Neuronal stem cell (in vitro differentiated cells): ENCODE measurements around the gene HS1BP3.

ENCODE experiments used
- DNase-seq: peaks from one replicate; pipeline ENCODE4 v3.0.0-alpha.2; 2013; ENCODE audit warnings: low spot score
- H2AFZ ChIP-seq: one replicate; pipeline ENCODE4 v1.6.1; 2013; ENCODE audit warnings: mild to moderate bottlenecking, low read length, inconsistent platforms
- H2AK5ac ChIP-seq: 2 replicates; pipeline ENCODE4 v1.6.1; 2013; ENCODE audit warnings: low read depth, mild to moderate bottlenecking, inconsistent platforms, low read length, moderate library complexity, mixed read lengths
- H2BK120ac ChIP-seq: 2 replicates; pipeline ENCODE4 v1.6.1; 2013; ENCODE audit warnings: low read depth, mild to moderate bottlenecking, inconsistent platforms, low read length, moderate library complexity, mixed read lengths
- H2BK12ac ChIP-seq: one replicate; pipeline ENCODE4 v1.6.1; 2013; ENCODE audit warnings: low read length, inconsistent platforms
- H2BK15ac ChIP-seq: 2 replicates; pipeline ENCODE4 v1.6.1; 2013; ENCODE audit warnings: mild to moderate bottlenecking, low read length, inconsistent platforms, mixed read lengths
- H2BK5ac ChIP-seq: one replicate; pipeline ENCODE4 v1.6.1; 2013; ENCODE audit warnings: inconsistent platforms, mild to moderate bottlenecking, low read length, moderate library complexity
- H3K14ac ChIP-seq: one replicate; pipeline ENCODE4 v1.6.1; 2013; ENCODE audit warnings: low read length, inconsistent platforms
- H3K18ac ChIP-seq: 2 replicates; pipeline ENCODE4 v1.6.1; 2013; ENCODE audit warnings: low read length, inconsistent platforms
- H3K23ac ChIP-seq: 2 replicates; pipeline ENCODE4 v1.6.1; 2013; ENCODE audit warnings: low read depth, mild to moderate bottlenecking, mixed read lengths, low read length, inconsistent platforms; ENCODE audit not compliant: poor library complexity
- H3K27ac ChIP-seq: replicated peaks from 3 replicates; pipeline ENCODE4 v1.5.1; 2013; ENCODE audit warnings: low read length, inconsistent platforms
- H3K27me3 ChIP-seq, 3 experiments: 2 replicates each; pipeline ENCODE4 v1.6.1; 2013; ENCODE audit warnings: low read length in 3 of 3, mild to moderate bottlenecking in 2 of 3, inconsistent platforms in 1 of 3, low read depth in 1 of 3, mixed read lengths in 1 of 3, moderate library complexity in 1 of 3; ENCODE audit not compliant: control insufficient read depth in 3 of 3, insufficient read depth in 3 of 3
- H3K36me3 ChIP-seq, 2 donors: replicated peaks in 1 of 2; 2 replicates each; pipeline ENCODE4 v1.6.1; 2013; ENCODE audit warnings: low read length in 2 of 2; ENCODE audit not compliant: control insufficient read depth in 2 of 2, insufficient read depth in 2 of 2
- H3K4ac ChIP-seq: 2 replicates; pipeline ENCODE4 v1.6.1; 2013; ENCODE audit warnings: inconsistent platforms, mild to moderate bottlenecking, low read length, moderate library complexity
- H3K4me1 ChIP-seq, 2 donors: 1 replicate in 1 of 2; 2 replicates in 1 of 2; pipeline ENCODE4 v1.6.1; 2013; ENCODE audit warnings: low read length in 2 of 2, low read depth in 1 of 2; ENCODE audit not compliant: control insufficient read depth in 2 of 2, insufficient read depth in 1 of 2
- H3K4me2 ChIP-seq: one replicate; pipeline ENCODE4 v1.6.1; 2013; ENCODE audit warnings: mild to moderate bottlenecking, low read length, inconsistent platforms; ENCODE audit not compliant: insufficient read depth, poor library complexity, severe bottlenecking
- H3K4me3 ChIP-seq, 2 donors: 2 replicates each; pipeline ENCODE4 v1.5.1; 2013; ENCODE audit warnings: low read length in 2 of 2, mild to moderate bottlenecking in 2 of 2, inconsistent platforms in 1 of 2, moderate library complexity in 1 of 2
- H3K79me1 ChIP-seq: one replicate; pipeline ENCODE4 v1.6.1; 2013; ENCODE audit warnings: low read depth, mild to moderate bottlenecking, inconsistent platforms, low read length, moderate library complexity
- H3K9ac ChIP-seq: one replicate; pipeline ENCODE4 v1.6.1; 2013; ENCODE audit warnings: mild to moderate bottlenecking, low read depth, low read length, inconsistent platforms; ENCODE audit not compliant: poor library complexity
- H3K9me3 ChIP-seq, 2 donors: replicated peaks in 1 of 2; 2 replicates each; pipeline versions ENCODE3 to v1.6.1; 2013; ENCODE audit warnings: low read length in 2 of 2, mild to moderate bottlenecking in 2 of 2, inconsistent platforms in 1 of 2, low read depth in 1 of 2, mixed read lengths in 1 of 2, moderate library complexity in 1 of 2; ENCODE audit not compliant: control insufficient read depth in 2 of 2, insufficient read depth in 1 of 2
- H4K8ac ChIP-seq: one replicate; pipeline ENCODE4 v1.6.1; 2013; ENCODE audit warnings: low read depth, mild to moderate bottlenecking, inconsistent platforms, low read length, moderate library complexity
- H4K91ac ChIP-seq: one replicate; pipeline ENCODE4 v1.6.1; 2013; ENCODE audit warnings: low read length, low read depth, mild to moderate bottlenecking, inconsistent platforms; ENCODE audit not compliant: poor library complexity
- WGBS, 2 donors: extraction: QIAGEN DNeasy Blood & Tissue Kit; methylation state at CpG; one replicate each; pipeline ENCODE4 v1.1.7; 2013; ENCODE audit warnings: missing lambda C conversion rate in 2 of 2, mixed read lengths in 1 of 2; ENCODE audit not compliant: insufficient read length in 2 of 2, insufficient replicate concordance in 1 of 2; ENCODE audit errors: extremely low coverage in 2 of 2; 5-methylcytosine and 5-hydroxymethylcytosine counted together

Gene HS1BP3

GRCh38 chr2:20634507-20635112 is 16.3 kb downstream of the HS1BP3 start:
- Histone ChIP-seq H3K14ac (no peak overlapping the region), H3K9me3 (no peaks in the 10 kb centered on the region), H2BK120ac (no peak overlapping the region), H3K18ac (peak overlapping the region; percentile 5), H4K8ac (no peak overlapping the region), H3K36me3 (peaks cover 0 to 18% of the 10 kb centered on the region in 2 donors), H4K91ac (no peak overlapping the region), H2AFZ (no peak overlapping the region), H2BK5ac (no peak overlapping the region), H3K27me3 (no peaks in the 10 kb centered on the region), H3K4me1 (peaks cover 6 to 7% of the 10 kb centered on the region in 2 donors), H2BK12ac (no peak overlapping the region), H3K4me2 (no peak overlapping the region), H2AK5ac (peak overlapping the region; percentile 65), H3K4ac (no peak overlapping the region), H3K23ac (no peak overlapping the region), H3K4me3 (no peak overlapping the region), H3K79me1 (no peaks in the 10 kb centered on the region), H3K9ac (no peak overlapping the region), H2BK15ac (peak overlapping the region; percentile 41), H3K27ac (no peak overlapping the region)
- no CpG with 5 or more reads among the region's 9 CpGs for WGBS, 2 donors
- DNase-seq: no peak

DNA sequence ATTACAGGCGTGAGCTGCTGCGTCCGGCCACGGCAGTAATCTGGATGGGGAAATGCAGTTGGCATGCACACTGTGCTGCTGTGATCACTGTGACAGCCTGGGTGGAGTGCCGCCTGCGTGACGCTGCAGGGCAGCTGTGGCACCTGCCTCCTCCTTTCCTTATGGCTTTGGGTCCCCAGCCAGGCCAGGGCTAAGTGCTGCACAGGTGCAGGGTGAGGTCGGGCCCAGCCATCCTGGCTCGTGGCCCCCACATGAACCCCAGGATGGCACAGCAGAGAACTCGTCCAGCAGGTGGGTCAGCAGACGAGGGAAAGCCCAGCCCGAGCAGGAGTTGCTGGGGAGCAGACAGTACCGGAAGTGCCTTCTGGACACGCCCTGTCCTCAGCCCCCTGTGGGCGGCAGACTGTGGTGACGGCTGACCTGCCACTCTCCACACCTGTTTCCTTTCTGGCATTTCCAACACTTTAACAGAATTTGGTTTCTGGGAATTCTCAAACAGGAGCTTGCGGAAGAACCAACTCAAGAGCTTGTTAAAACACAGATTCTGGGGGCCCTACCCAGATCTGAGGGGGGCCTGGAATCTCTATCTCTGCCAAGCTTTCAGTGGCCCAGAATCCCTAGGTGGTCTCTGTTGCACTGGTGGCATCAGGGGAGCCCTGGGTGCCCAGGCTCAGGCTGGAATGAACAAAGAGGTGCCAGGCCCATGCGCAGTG is 16.9 kb downstream of the HS1BP3 start:
- no peaks in the 10 kb centered on the region for H3K79me1 ChIP-seq
- H3K9ac ChIP-seq: peak overlapping the region; percentile 63
- H3K9me3 ChIP-seq: no peaks in the 10 kb centered on the region
- peaks cover 0 to 12% of the 10 kb centered on the region in 2 donors for H3K36me3 ChIP-seq
- no peak overlapping the region for H3K4me2 ChIP-seq
- no peak overlapping the region for H2AFZ ChIP-seq
- no CpG with 5 or more reads among the region's 18 CpGs for WGBS, 2 donors
- H4K91ac ChIP-seq: no peak overlapping the region
- no peak overlapping the region for H4K8ac ChIP-seq
- H3K4me1 ChIP-seq: peaks cover 7 to 8% of the 10 kb centered on the region in 2 donors
- DNase-seq: no peak
- H3K18ac ChIP-seq: peak overlapping the region; percentile 84
- peak overlapping the region; percentile 41 for H2BK15ac ChIP-seq
- H2BK5ac ChIP-seq: no peak overlapping the region
- no peak overlapping the region for H3K27ac ChIP-seq
- H2BK12ac ChIP-seq: peak overlapping the region; percentile 85
- peak overlapping the region; percentile 84 for H3K4ac ChIP-seq
- no peak overlapping the region for H2BK120ac ChIP-seq
- H3K27me3 ChIP-seq: no peaks in the 10 kb centered on the region
- peak overlapping the region; percentile 65 for H2AK5ac ChIP-seq
- no peak overlapping the region for H3K14ac ChIP-seq
- peak overlapping the region; percentile 60 for H3K23ac ChIP-seq
- no peak overlapping the region for H3K4me3 ChIP-seq

GRCh38 chr2:20633001-20633400 is 17.9 kb downstream of the HS1BP3 start:
- H2AK5ac ChIP-seq: no peak overlapping the region
- no peak overlapping the region for H4K91ac ChIP-seq
- H3K79me1 ChIP-seq: no peaks in the 10 kb centered on the region
- no peak overlapping the region for H3K23ac ChIP-seq
- H2BK5ac ChIP-seq: no peak overlapping the region
- H4K8ac ChIP-seq: no peak overlapping the region
- H3K14ac ChIP-seq: no peak overlapping the region
- H3K4me2 ChIP-seq: no peak overlapping the region
- no peaks in the 10 kb centered on the region for H3K27me3 ChIP-seq
- H2BK15ac ChIP-seq: no peak overlapping the region
- H3K36me3 ChIP-seq: peaks cover 0 to 5% of the 10 kb centered on the region in 2 donors
- peaks cover 7 to 8% of the 10 kb centered on the region in 2 donors for H3K4me1 ChIP-seq
- no peak overlapping the region for H3K4me3 ChIP-seq
- no peaks in the 10 kb centered on the region for H3K9me3 ChIP-seq
- no peak overlapping the region for H3K27ac ChIP-seq
- H2AFZ ChIP-seq: no peak overlapping the region
- no peak overlapping the region for H3K4ac ChIP-seq
- H2BK12ac ChIP-seq: no peak overlapping the region
- no peak overlapping the region for H3K9ac ChIP-seq
- no peak overlapping the region for H3K18ac ChIP-seq
- no CpG with 5 or more reads among the region's 4 CpGs for WGBS, 2 donors
- DNase-seq: no peak
- H2BK120ac ChIP-seq: no peak overlapping the region

DNA sequence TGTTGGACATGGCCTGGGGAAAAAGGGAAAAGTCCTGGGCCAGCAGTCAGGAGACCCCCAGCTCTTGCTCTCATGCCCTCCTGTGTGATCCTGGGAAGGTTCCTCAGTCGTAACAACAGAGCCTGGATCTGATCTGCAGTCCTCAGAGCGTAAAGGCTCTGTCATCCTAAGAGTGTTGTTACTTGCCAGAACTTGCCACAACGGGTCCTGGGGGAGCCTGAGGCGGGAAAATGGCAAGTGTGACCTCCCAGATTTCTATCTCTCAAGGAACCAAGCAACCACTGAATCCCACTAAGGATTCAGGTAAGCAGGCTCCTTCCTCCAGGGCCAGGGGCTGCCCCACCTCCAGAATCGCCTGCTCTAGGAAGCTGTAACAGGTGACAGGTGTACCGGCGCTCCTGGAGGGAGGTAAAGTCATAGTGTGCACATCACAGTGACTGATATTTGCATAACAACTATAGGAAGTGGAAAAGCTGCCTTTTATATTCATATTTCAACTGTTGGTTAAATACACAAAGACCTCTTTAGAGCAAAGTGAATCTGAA is 18.4 kb downstream of the HS1BP3 start:
- Histone ChIP-seq H2BK120ac (no peak overlapping the region), H2AK5ac (no peak overlapping the region), H2AFZ (no peak overlapping the region), H4K91ac (no peak overlapping the region), H3K23ac (no peak overlapping the region), H3K18ac (peak overlapping the region; percentile 13), H3K9ac (no peak overlapping the region), H4K8ac (no peak overlapping the region), H2BK12ac (no peak overlapping the region), H3K27ac (no peak overlapping the region), H3K14ac (no peak overlapping the region), H2BK15ac (no peak overlapping the region), H3K4me3 (no peak overlapping the region), H3K27me3 (no peaks in the 10 kb centered on the region), H3K4me1 (peaks cover 7 to 8% of the 10 kb centered on the region in 2 donors), H3K79me1 (no peaks in the 10 kb centered on the region), H3K4me2 (no peak overlapping the region), H3K36me3 (peaks cover 0 to 5% of the 10 kb centered on the region in 2 donors), H3K4ac (no peak overlapping the region), H2BK5ac (no peak overlapping the region), H3K9me3 (no peaks in the 10 kb centered on the region)
- WGBS, 2 donors: no CpG with 5 or more reads among the region's 7 CpGs
- DNase-seq: no peak
